Measurements from ENCODE around the gene SH3YL1. TPM values are rescaled to one million over a fixed set of nuclear protein-coding genes. Genes with fewer than 3 reads are reported as not detected.

The SH3YL1 gene
- total and polyA plus RNA-seq, 7 donors = 17.4 to 119 (median 33.5) TPM

DNA sequence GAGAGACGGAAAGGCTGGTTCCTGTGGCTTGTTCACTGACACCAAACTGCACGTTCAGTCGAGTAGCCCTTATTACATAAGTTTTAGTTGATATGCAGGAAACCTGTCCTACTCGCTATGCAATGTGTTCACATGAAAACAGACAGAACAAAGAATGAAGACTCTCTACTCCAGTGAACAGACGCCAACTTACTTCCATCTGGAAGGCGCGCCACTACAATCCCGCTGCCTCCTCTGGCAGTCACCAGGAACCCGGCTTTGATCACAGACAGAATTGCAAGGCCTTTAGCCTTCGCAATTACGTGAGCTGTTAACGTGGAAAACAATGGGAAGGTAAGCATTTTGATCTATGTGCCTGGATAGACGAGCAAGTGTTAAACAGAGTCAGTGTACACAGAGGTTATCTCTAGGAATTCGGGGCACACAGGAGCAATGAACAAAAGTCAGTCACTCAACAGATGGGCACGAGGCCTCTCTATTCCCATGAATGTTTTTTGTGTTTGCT, 14.2 kb downstream of the SH3YL1 start:
- no peaks in the 10 kb centered on the region for H3K27me3 ChIP-seq
- intact Hi-C loops (cut with DNase I) = loop anchor here (5.0 kb wide), 1 partner anchor 38 kb away; the partner anchor contains the start of gene ALKAL2

GRCh38 chr2:248724-249123, 15.1 kb downstream of the SH3YL1 start:
- Histone ChIP-seq H3K36me3 (peaks cover 0 to 58% (median 12%) of the 10 kb centered on the region in 4 donors), H3K4me3 (no peak overlapping the region), H3K27me3 (no peaks in the 10 kb centered on the region), H3K4me1 (no peaks in the 10 kb centered on the region), H3K9me3 (no peaks in the 10 kb centered on the region), H3K27ac (no peak overlapping the region)
- intact Hi-C loops (cut with DNase I) = loop anchor here (5.0 kb wide), 1 partner anchor 39 kb away; the partner anchor contains the start of gene ALKAL2
- 89 to 92% methylated on average over 2 of the region's 2 CpGs for WGBS, 2 donors
- DNase-seq = no peak
- no peak for TF ChIP-seq EP300 (IDR thresholded peaks at IDR 0.05)
- TF ChIP-seq CTCF (IDR thresholded peaks at IDR 0.05) = no peak
- TF ChIP-seq POLR2AphosphoS5 (IDR thresholded peaks at IDR 0.05) = no peak
- no peak for TF ChIP-seq POLR2A (IDR thresholded peaks at IDR 0.05)

More for the DNA sequence above, 14.2 kb downstream of the SH3YL1 start:
- Histone ChIP-seq H3K9me3 (no peaks in the 10 kb centered on the region), H3K27ac (no peak overlapping the region), H3K4me3 (no peak overlapping the region), H3K4me1 (no peaks in the 10 kb centered on the region), H3K36me3 (peaks cover 0 to 50% (median 10%) of the 10 kb centered on the region in 4 donors)
- TF ChIP-seq EP300 (IDR thresholded peaks at IDR 0.05) (no peak), CTCF (IDR thresholded peaks at IDR 0.05) (no peak), POLR2AphosphoS5 (IDR thresholded peaks at IDR 0.05) (no peak), POLR2A (IDR thresholded peaks at IDR 0.05) (no peak)
- WGBS, 2 donors = 93 to 96% methylated on average over 15 of the region's 15 CpGs
- no peak for DNase-seq

DNA sequence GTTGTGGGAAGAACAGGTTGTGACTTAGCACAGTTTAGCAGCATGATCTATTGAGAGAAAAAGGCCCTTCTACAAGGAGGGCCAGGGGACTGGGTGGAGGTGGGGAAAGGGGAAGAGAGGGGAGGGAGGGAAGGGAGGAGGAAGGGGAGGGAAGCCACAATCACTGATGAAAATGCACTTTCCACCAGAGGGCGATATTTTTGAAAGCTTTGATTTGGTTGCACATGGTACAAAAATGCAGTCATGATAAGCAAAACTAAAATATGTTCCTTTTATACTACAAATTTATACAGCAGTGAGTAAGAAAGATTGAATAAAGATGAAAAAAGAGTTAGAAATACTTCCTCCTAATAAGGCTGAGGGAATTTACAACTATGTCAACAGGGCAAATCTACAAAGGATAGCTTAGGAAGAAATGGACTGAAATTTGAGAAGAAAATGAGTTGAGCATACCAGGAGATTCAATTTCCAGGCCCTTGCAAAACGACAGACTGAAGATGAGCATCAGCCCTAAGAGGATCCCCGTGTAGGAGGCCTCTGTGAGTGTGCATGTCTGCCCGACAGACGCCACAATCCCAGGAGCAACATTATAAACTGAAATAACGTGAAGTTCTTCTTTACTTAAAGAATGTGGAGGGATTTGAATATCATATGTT, 17.2 kb downstream of the SH3YL1 start:
- no peaks in the 10 kb centered on the region for H3K9me3 ChIP-seq
- no peak overlapping the region for H3K27ac ChIP-seq
- peaks cover 0 to 68% (median 15%) of the 10 kb centered on the region in 4 donors for H3K36me3 ChIP-seq
- H3K4me1 ChIP-seq = no peaks in the 10 kb centered on the region
- 62 to 64% methylated on average over 6 of the region's 6 CpGs for WGBS, 2 donors
- H3K4me3 ChIP-seq = no peak overlapping the region
- intact Hi-C loops (cut with DNase I) = loop anchor here (5.0 kb wide), 1 partner anchor 41 kb away; the partner anchor contains the start of gene ALKAL2
- DNase-seq = no peak
- H3K27me3 ChIP-seq = no peaks in the 10 kb centered on the region
- no peak for TF ChIP-seq EP300 (IDR thresholded peaks at IDR 0.05)
- TF ChIP-seq CTCF (IDR thresholded peaks at IDR 0.05) = peak in 1 of 4 experiments; percentile 40

- H3K4me3 ChIP-seq = no peak overlapping the region
- 95 to 97% methylated on average over 7 of the region's 7 CpGs for WGBS, 2 donors
- H3K9me3 ChIP-seq = no peaks in the 10 kb centered on the region
- intact Hi-C loops (cut with DNase I) = no loop called here
- H3K4me1 ChIP-seq = no peaks in the 10 kb centered on the region
- H3K27ac ChIP-seq = no peak overlapping the region
- TF ChIP-seq POLR2A (IDR thresholded peaks at IDR 0.05) (no peak), CTCF (IDR thresholded peaks at IDR 0.05) (no peak), POLR2AphosphoS5 (IDR thresholded peaks at IDR 0.05) (no peak), EP300 (IDR thresholded peaks at IDR 0.05) (no peak)
- DNase-seq = no peak
- H3K27me3 ChIP-seq = no peaks in the 10 kb centered on the region
- peaks cover 6 to 69% (median 14%) of the 10 kb centered on the region in 4 donors for H3K36me3 ChIP-seq
These were observed 19.3 kb downstream of the SH3YL1 start for GRCh38 chr2:244547-244946.
